HEK293 (cell line): ENCODE measurements around the gene UBA6.

Experiments used
- EGR2 ChIP-seq: fragments of 450-650 bp; formaldehyde crosslinking; IDR thresholded peaks from 2 replicates; pipeline ENCODE4 v1.5.1; 2016; ENCODE audit warnings: low read depth, missing biosample characterization, missing genetic modification characterization
- PRDM1 ChIP-seq: fragments of 450-650 bp; formaldehyde crosslinking; IDR thresholded peaks from 2 replicates; pipeline ENCODE4; 2016; ENCODE audit warnings: missing biosample characterization, missing genetic modification characterization
- SCRT1 ChIP-seq: fragments of 450-650 bp; formaldehyde crosslinking; IDR thresholded peaks from 2 replicates; pipeline ENCODE4 v1.5.1; 2016; ENCODE audit warnings: missing biosample characterization, missing genetic modification characterization, borderline replicate concordance
- ZBTB8A ChIP-seq: fragments of 450-650 bp; formaldehyde crosslinking; IDR thresholded peaks from 2 replicates; pipeline ENCODE4 v1.5.1; 2016; ENCODE audit warnings: missing biosample characterization, missing genetic modification characterization
- ZNF121 ChIP-seq: fragments of 450-650 bp; formaldehyde crosslinking; IDR thresholded peaks from 2 replicates; pipeline ENCODE4 v1.5.1; 2016; ENCODE audit warnings: missing biosample characterization, missing genetic modification characterization
- ZNF132 ChIP-seq: fragments of 450-650 bp; formaldehyde crosslinking; IDR thresholded peaks from 2 replicates; pipeline ENCODE4 v1.5.1; 2017; ENCODE audit warnings: missing biosample characterization, missing genetic modification characterization, borderline replicate concordance
- ZNF140 ChIP-seq: fragments of 450-650 bp; formaldehyde crosslinking; IDR thresholded peaks from 2 replicates; pipeline ENCODE4 v1.5.1; 2016; ENCODE audit warnings: missing biosample characterization, missing genetic modification characterization
- ZNF202 ChIP-seq: fragments of 450-650 bp; formaldehyde crosslinking; IDR thresholded peaks from 2 replicates; pipeline ENCODE4 v1.5.1; 2016; ENCODE audit warnings: missing biosample characterization, missing genetic modification characterization, borderline replicate concordance
- ZNF214 ChIP-seq: fragments of 450-650 bp; formaldehyde crosslinking; IDR thresholded peaks from 2 replicates; pipeline ENCODE4 v1.5.1; 2017; ENCODE audit warnings: missing biosample characterization, mild to moderate bottlenecking, missing genetic modification characterization, borderline replicate concordance
- ZNF394 ChIP-seq: fragments of 450-650 bp; formaldehyde crosslinking; IDR thresholded peaks from 2 replicates; pipeline ENCODE4 v1.5.1; 2016; ENCODE audit warnings: missing biosample characterization, missing genetic modification characterization, mild to moderate bottlenecking, moderate library complexity, borderline replicate concordance
- ZNF473 ChIP-seq: fragments of 450-650 bp; formaldehyde crosslinking; IDR thresholded peaks from 2 replicates; pipeline ENCODE4 v1.5.1; 2017; ENCODE audit warnings: missing biosample characterization, missing genetic modification characterization
- ZNF501 ChIP-seq: fragments of 450-650 bp; formaldehyde crosslinking; IDR thresholded peaks from 2 replicates; pipeline ENCODE4 v1.5.1; 2016; ENCODE audit warnings: missing biosample characterization, missing genetic modification characterization
- ZNF558 ChIP-seq: fragments of 450-650 bp; formaldehyde crosslinking; IDR thresholded peaks from 2 replicates; pipeline ENCODE4 v1.5.1; 2016; ENCODE audit warnings: missing biosample characterization, missing genetic modification characterization
- ZNF621 ChIP-seq: fragments of 450-650 bp; formaldehyde crosslinking; IDR thresholded peaks from 2 replicates; pipeline ENCODE4 v1.5.1; 2017; ENCODE audit warnings: missing biosample characterization, missing genetic modification characterization
- ZNF747 ChIP-seq: fragments of 450-650 bp; formaldehyde crosslinking; IDR thresholded peaks from 2 replicates; pipeline ENCODE4 v1.5.1; 2016; ENCODE audit warnings: missing biosample characterization, missing genetic modification characterization
- ZNF830 ChIP-seq: fragments of 450-650 bp; IDR thresholded peaks from 2 replicates; pipeline ENCODE4 v1.5.0; 2018; ENCODE audit warnings: missing biosample characterization, missing genetic modification characterization, low read depth, mild to moderate bottlenecking, moderate library complexity
- TF ChIP-seq, protein P1 (sequence below): fragments of 450-650 bp; formaldehyde crosslinking; IDR thresholded peaks from 2 replicates; pipeline ENCODE4 v1.5.1; 2016; ENCODE audit warnings: missing biosample characterization, missing genetic modification characterization
- TF ChIP-seq, protein P2 (sequence below): fragments of 450-650 bp; formaldehyde crosslinking; IDR thresholded peaks from 2 replicates; pipeline ENCODE4 v1.5.1; 2016; ENCODE audit warnings: missing biosample characterization, missing genetic modification characterization, borderline replicate concordance
- TF ChIP-seq, protein P3 (sequence below): fragments of 450-650 bp; formaldehyde crosslinking; IDR thresholded peaks from 2 replicates; pipeline ENCODE4 v1.5.1; 2017; ENCODE audit warnings: missing biosample characterization, missing genetic modification characterization
- TF ChIP-seq, protein P4 (sequence below): fragments of 450-650 bp; formaldehyde crosslinking; IDR thresholded peaks from 2 replicates; pipeline ENCODE4 v1.5.1; 2016; ENCODE audit warnings: missing biosample characterization, missing genetic modification characterization
- TF ChIP-seq, protein P5 (sequence below): fragments of 450-650 bp; formaldehyde crosslinking; IDR thresholded peaks from 2 replicates; pipeline ENCODE4 v1.5.1; 2016; ENCODE audit warnings: missing biosample characterization, missing genetic modification characterization

UBA6 gene

DNA sequence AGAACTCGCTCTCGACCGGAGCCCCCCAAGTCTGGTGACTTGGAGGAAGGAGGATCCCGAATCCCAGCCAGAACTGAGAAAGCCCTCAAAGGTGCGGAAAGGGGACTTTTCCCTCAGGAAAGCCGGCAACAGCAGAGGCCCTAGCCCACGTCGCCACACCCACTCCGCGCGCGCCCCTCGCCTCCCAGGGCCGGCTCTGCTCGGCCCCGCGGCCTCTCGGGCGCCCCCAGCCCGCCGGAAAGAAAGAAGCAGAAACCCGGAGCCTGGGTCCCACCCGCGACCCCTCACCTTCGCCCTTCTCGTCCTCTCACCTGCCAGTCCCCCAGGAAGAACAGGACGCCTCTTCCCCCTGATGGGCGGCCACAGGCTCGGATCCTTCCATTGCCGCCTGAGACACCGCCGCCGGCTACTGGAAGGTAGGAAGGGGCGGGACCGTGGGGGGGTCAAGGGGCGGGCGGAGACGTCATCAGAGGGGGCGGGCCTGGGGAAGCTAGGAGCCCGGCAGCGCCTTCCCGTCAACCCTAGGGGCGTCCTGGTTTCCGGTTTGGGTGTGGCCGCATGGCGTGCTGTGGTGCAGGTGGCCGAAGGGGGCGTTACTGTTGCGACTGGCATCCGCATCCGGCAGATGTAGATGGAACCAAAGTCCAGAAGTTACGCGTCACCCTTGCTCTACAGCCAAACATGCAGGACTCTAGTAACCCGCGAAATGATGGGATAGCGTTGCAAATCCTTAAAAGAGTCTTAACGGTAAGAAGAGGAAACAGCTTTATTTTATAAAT is at the start of gene UBA6 (continued):
- TF ChIP-seq ZNF394: no peak
- TF ChIP-seq EGR2 (tag by site-specific recombination): peak; percentile 30; the same call in 1 of the 2 replicates
- TF ChIP-seq, protein P1, sequence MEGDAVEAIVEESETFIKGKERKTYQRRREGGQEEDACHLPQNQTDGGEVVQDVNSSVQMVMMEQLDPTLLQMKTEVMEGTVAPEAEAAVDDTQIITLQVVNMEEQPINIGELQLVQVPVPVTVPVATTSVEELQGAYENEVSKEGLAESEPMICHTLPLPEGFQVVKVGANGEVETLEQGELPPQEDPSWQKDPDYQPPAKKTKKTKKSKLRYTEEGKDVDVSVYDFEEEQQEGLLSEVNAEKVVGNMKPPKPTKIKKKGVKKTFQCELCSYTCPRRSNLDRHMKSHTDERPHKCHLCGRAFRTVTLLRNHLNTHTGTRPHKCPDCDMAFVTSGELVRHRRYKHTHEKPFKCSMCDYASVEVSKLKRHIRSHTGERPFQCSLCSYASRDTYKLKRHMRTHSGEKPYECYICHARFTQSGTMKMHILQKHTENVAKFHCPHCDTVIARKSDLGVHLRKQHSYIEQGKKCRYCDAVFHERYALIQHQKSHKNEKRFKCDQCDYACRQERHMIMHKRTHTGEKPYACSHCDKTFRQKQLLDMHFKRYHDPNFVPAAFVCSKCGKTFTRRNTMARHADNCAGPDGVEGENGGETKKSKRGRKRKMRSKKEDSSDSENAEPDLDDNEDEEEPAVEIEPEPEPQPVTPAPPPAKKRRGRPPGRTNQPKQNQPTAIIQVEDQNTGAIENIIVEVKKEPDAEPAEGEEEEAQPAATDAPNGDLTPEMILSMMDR (tag by site-specific recombination): peak; percentile 71
- TF ChIP-seq ZBTB8A (tag by site-specific recombination): peak; percentile 42; the same call in 1 of the 2 replicates
- TF ChIP-seq ZNF830 (tag by site-specific recombination): no peak
- no peak for TF ChIP-seq ZNF202 (tag by site-specific recombination)
- TF ChIP-seq PRDM1 (tag by site-specific recombination): peak; percentile 33; the same call in 1 of the 2 replicates
- no peak for TF ChIP-seq ZNF558 (tag by site-specific recombination)
- TF ChIP-seq ZNF140 (tag by site-specific recombination): no peak
- TF ChIP-seq, protein P2, sequence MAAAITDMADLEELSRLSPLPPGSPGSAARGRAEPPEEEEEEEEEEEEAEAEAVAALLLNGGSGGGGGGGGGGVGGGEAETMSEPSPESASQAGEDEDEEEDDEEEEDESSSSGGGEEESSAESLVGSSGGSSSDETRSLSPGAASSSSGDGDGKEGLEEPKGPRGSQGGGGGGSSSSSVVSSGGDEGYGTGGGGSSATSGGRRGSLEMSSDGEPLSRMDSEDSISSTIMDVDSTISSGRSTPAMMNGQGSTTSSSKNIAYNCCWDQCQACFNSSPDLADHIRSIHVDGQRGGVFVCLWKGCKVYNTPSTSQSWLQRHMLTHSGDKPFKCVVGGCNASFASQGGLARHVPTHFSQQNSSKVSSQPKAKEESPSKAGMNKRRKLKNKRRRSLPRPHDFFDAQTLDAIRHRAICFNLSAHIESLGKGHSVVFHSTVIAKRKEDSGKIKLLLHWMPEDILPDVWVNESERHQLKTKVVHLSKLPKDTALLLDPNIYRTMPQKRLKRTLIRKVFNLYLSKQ (tag by site-specific recombination): no peak
- TF ChIP-seq, protein P3, sequence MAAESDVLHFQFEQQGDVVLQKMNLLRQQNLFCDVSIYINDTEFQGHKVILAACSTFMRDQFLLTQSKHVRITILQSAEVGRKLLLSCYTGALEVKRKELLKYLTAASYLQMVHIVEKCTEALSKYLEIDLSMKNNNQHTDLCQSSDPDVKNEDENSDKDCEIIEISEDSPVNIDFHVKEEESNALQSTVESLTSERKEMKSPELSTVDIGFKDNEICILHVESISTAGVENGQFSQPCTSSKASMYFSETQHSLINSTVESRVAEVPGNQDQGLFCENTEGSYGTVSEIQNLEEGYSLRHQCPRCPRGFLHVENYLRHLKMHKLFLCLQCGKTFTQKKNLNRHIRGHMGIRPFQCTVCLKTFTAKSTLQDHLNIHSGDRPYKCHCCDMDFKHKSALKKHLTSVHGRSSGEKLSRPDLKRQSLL (tag by site-specific recombination): no peak
- TF ChIP-seq ZNF132: no peak
- no peak for TF ChIP-seq ZNF747 (tag by site-specific recombination)
- no peak for TF ChIP-seq ZNF621 (tag by site-specific recombination)
- no peak for TF ChIP-seq ZNF473 (tag by site-specific recombination)
- TF ChIP-seq ZNF501 (tag by site-specific recombination): peak; percentile 28; the same call in 1 of the 2 replicates
- no peak for TF ChIP-seq ZNF214 (tag by site-specific recombination)
- no peak for TF ChIP-seq SCRT1 (tag by site-specific recombination)
- TF ChIP-seq, protein P4, sequence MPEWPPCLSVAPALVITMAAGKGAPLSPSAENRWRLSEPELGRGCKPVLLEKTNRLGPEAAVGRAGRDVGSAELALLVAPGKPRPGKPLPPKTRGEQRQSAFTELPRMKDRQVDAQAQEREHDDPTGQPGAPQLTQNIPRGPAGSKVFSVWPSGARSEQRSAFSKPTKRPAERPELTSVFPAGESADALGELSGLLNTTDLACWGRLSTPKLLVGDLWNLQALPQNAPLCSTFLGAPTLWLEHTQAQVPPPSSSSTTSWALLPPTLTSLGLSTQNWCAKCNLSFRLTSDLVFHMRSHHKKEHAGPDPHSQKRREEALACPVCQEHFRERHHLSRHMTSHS (tag by site-specific recombination): no peak
- TF ChIP-seq, protein P5, sequence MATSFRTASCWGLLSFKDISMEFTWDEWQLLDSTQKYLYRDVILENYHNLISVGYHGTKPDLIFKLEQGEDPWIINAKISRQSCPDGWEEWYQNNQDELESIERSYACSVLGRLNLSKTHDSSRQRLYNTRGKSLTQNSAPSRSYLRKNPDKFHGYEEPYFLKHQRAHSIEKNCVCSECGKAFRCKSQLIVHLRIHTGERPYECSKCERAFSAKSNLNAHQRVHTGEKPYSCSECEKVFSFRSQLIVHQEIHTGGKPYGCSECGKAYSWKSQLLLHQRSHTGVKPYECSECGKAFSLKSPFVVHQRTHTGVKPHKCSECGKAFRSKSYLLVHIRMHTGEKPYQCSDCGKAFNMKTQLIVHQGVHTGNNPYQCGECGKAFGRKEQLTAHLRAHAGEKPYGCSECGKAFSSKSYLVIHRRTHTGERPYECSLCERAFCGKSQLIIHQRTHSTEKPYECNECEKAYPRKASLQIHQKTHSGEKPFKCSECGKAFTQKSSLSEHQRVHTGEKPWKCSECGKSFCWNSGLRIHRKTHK (tag by site-specific recombination): no peak
- no peak for TF ChIP-seq ZNF121 (tag by site-specific recombination)
- TF ChIP-seq, all 188 proteins: peak for 26
